NB4 (cell line): ENCODE data around the gene BZW2.

ENCODE experiments used
- CTCF ChIP-seq: IDR thresholded peaks from one replicate; pipeline ENCODE4 v1.5.1; 2012; ENCODE audit warnings: low read depth, low read length
- MAX ChIP-seq: IDR thresholded peaks from 2 replicates; pipeline ENCODE4 v1.6.1; 2011; ENCODE audit warnings: low read depth, low read length
- POLR2A ChIP-seq: IDR thresholded peaks from 2 replicates; pipeline ENCODE4 v1.6.1; 2011; ENCODE audit warnings: mild to moderate bottlenecking; ENCODE audit not compliant: insufficient read length; ENCODE audit errors: extremely low read depth

GRCh38 chr7:16638282-16639280 is 7.4 kb upstream of the BZW2 start:
- no peak for TF ChIP-seq POLR2A
- TF ChIP-seq CTCF, result no peak
- TF ChIP-seq MAX, result no peak
